Measurements from ENCODE around the gene NSUN2. TPM values are rescaled to one million over a fixed set of nuclear protein-coding genes. Genes with fewer than 3 reads are reported as not detected.
A peak's percentile ranks its signal among the peaks of the same experiment; 100 is the strongest.

NSUN2 gene
- total RNA-seq, 1 donor from 2014 or later = 34.4 TPM

- peaks cover 9% of the 10 kb centered on the region for H3K4me1 ChIP-seq
- no peak for DNase-seq
These were observed 48.1 kb downstream of the NSUN2 start for GRCh38 chr5:6584727-6585126.

GRCh38 chr5:6584101-6584645 lies 48.7 kb downstream of the NSUN2 start:
- DNase-seq = no peak
- intact Hi-C loops (cut with micrococcal nuclease) = no loop called here
- no peak overlapping the region for H3K27ac ChIP-seq (replicated peaks)
- peaks cover 5% of the 10 kb centered on the region for H3K9me3 ChIP-seq (replicated peaks)
- H3K27me3 ChIP-seq (ENCODE audit: low read depth) = peaks cover 52% of the 10 kb centered on the region
- H3K4me3 ChIP-seq = no peak overlapping the region
- TF ChIP-seq, protein P1, sequence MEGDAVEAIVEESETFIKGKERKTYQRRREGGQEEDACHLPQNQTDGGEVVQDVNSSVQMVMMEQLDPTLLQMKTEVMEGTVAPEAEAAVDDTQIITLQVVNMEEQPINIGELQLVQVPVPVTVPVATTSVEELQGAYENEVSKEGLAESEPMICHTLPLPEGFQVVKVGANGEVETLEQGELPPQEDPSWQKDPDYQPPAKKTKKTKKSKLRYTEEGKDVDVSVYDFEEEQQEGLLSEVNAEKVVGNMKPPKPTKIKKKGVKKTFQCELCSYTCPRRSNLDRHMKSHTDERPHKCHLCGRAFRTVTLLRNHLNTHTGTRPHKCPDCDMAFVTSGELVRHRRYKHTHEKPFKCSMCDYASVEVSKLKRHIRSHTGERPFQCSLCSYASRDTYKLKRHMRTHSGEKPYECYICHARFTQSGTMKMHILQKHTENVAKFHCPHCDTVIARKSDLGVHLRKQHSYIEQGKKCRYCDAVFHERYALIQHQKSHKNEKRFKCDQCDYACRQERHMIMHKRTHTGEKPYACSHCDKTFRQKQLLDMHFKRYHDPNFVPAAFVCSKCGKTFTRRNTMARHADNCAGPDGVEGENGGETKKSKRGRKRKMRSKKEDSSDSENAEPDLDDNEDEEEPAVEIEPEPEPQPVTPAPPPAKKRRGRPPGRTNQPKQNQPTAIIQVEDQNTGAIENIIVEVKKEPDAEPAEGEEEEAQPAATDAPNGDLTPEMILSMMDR (IDR thresholded peaks at IDR 0.05; ENCODE audit: borderline replicate concordance) = no peak
- H3K4me1 ChIP-seq = peaks cover 9% of the 10 kb centered on the region
- no peaks in the 10 kb centered on the region for H3K36me3 ChIP-seq

More at GRCh38 chr5:6584727-6585126, 48.1 kb downstream of the NSUN2 start:
- H3K9me3 ChIP-seq (replicated peaks) = peaks cover 5% of the 10 kb centered on the region
- H3K36me3 ChIP-seq = no peaks in the 10 kb centered on the region
- intact Hi-C loops (cut with micrococcal nuclease) = no loop called here
- TF ChIP-seq, protein P1 (IDR thresholded peaks at IDR 0.05; ENCODE audit: borderline replicate concordance) = no peak
- no peak overlapping the region for H3K4me3 ChIP-seq
- peaks cover 47% of the 10 kb centered on the region for H3K27me3 ChIP-seq (ENCODE audit: low read depth)
- no peak overlapping the region for H3K27ac ChIP-seq (replicated peaks)

- Histone ChIP-seq H3K36me3 (no peaks in the 10 kb centered on the region), H3K4me1 (peaks cover 9% of the 10 kb centered on the region), H3K9me3 (replicated peaks) (peaks cover 5% of the 10 kb centered on the region), H3K27me3 (ENCODE audit: low read depth) (peaks cover 57% of the 10 kb centered on the region), H3K4me3 (peak overlapping the region; percentile 68), H3K27ac (replicated peaks) (no peak overlapping the region)
- intact Hi-C loops (cut with micrococcal nuclease) = no loop called here
- TF ChIP-seq, protein P1 (IDR thresholded peaks at IDR 0.05; ENCODE audit: borderline replicate concordance) = peak; percentile 65
- peak; percentile 39 for DNase-seq
These were observed 49.6 kb downstream of the NSUN2 start for GRCh38 chr5:6583049-6583880.

DNA sequence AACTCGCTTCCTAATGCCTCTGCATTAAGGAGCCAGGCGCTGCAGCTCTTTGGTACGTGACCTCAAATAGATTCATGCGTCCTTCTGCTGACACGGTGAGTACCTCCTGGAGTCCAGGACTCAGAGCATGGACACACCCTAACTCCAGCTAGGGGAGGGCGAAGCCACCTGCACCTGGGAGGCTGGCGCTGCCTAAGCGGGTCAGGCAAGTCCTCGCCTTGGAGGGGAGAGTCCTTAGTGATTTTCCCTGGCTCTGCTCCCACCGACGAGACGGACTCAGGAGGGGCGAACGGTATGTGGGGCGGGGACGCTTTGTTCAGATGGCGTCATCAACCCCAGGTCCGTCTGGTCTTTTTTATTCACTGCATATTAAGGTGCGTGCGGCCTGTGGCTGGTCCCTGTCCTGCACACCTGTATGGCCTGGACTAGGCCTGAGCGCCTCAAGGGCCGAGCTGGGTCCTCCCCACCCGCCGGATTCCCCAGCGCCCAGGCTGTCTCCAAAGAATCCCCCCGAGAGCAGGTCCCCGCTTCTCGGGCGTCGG lies 50.3 kb downstream of the NSUN2 start:
- TF ChIP-seq, protein P1 (IDR thresholded peaks at IDR 0.05; ENCODE audit: borderline replicate concordance) = no peak
- peaks cover 9% of the 10 kb centered on the region for H3K4me1 ChIP-seq
- peaks cover 62% of the 10 kb centered on the region for H3K27me3 ChIP-seq (ENCODE audit: low read depth)
- H3K9me3 ChIP-seq (replicated peaks) = peaks cover 1% of the 10 kb centered on the region
- H3K36me3 ChIP-seq = no peaks in the 10 kb centered on the region
- H3K27ac ChIP-seq (replicated peaks) = no peak overlapping the region
- DNase-seq = no peak
- intact Hi-C loops (cut with micrococcal nuclease) = no loop called here
- H3K4me3 ChIP-seq = peak overlapping the region; percentile 68

DNA sequence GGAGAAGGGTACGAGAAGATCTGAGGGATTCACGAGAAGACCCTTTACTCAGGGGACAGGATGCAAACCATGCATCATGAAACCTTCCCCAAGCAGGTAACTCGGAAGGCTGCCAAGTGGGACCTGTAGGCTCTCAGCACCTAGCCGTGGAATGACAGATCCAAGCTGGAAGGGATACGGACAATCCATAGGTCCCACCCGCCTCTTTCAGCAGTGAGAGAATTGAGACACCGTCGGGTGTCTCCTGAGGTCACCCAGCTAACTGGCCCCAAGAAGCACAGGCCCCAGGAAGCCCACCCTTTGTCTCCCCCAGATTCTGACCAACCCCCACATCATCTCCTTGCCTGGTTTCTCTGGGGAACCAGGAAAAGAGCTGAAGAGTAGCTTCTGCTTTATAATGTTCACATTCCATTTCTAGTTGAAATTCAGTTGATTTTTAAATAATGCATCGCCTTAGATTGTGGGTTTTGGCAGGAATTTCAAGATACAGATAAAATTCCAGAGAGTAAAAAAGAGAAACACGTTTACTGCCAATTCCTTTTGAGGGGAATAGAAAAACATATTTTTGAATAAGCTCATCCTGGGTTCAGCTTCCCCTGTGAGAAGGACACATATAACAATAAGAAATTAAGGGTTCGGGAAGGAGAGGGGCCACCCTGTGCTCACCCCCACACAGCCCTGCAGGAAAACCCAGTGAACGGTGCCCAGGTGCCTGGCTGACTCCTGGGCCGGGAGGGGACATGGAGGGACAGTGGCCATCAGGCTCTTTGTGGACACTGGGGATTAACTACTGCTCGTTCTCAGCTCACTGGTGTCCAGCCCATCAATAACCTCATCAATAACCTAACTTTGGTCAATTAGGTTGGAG lies 51.1 kb downstream of the NSUN2 start:
- DNase-seq = no peak
- Histone ChIP-seq H3K27me3 (ENCODE audit: low read depth) (peaks cover 62% of the 10 kb centered on the region), H3K4me1 (peaks cover 9% of the 10 kb centered on the region), H3K9me3 (replicated peaks) (no peaks in the 10 kb centered on the region), H3K4me3 (no peak overlapping the region), H3K27ac (replicated peaks) (no peak overlapping the region), H3K36me3 (no peaks in the 10 kb centered on the region)
- TF ChIP-seq, protein P1 (IDR thresholded peaks at IDR 0.05; ENCODE audit: borderline replicate concordance) = no peak
- intact Hi-C loops (cut with micrococcal nuclease) = no loop called here

Data from left ventricle myocardium inferior (tissue), 1 donor.